Endothelial cell of hepatic sinusoid (primary cell): ENCODE measurements around the gene UPK3BL2.
"Not testable (repeated sequence)": the region's sequence is repeated elsewhere in the genome, so short reads cannot be mapped to it uniquely, and the experiment has no call there.

ENCODE experiments used
- in situ Hi-C: cut with HindIII; loops from 2 replicates; pipeline ENCODE4 v1.10.0; 2017; ENCODE audit warnings: low sequenced_read_pairs

UPK3BL2 gene

DNA sequence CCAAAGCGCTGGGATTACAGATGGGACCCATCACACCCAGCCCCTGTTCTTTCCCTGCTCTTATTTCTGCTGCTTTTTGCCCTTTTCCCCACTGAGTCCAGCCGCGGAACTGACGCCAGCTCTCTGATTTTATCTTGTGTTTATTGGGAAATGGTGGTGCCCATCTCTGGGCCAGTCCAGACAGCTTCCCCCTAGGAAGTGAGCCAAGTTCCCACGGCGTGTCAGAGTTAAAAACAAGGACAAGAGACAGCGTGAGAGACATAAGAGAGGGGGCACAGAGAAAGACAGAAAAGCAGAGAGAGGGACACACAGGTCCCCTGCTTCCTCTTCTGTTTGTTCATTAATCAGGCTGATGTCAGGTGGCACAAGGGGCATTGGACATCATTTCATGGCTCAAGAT lies 11.9 kb downstream of the UPK3BL2 start:
- in situ Hi-C loops = not testable (repeated sequence)

DNA sequence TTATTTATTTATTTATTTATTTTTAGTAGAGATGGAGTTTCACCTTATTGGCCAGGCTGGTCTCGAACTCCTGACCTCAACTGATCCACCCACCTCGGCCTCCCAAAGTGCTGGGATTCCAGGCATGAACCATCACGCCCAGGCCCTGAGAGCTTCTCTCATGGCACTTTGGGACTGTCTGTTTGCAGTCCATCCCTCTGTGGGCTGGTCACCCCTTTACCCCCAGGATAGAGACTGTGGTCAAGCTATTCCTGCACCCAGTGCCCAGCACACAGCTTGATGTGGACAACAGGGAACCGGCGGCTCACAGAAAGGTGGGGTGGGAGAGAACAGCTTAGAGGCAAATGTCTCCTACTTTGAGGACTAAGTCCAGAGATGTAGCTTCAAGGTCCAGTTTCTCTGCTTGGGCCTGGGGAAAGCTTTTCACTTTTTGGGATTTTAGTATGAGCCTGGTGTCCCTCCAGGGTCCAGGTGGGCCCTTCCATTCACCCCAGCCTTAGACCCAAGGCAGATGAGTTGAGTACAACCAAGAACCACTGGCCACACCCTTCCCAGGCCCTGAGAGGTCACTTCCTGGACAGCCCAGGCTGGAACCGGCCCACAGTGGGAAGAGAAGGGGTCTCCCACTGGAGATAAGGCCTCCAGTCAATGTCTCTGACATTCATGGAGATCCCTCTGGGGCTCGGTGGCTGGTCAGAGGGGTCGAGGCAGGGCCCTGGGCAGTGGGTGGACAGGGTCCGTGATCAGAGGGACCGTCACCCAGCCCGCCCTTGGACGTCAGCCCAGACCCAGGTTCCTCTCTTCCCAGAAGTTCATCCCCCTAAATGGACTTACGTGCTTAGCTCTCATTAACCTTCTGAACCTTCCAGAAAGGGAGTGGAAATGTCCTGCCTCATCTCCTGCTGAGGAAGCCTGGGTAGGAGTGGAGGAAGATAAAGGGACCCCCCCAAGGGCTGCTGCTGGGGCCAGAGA lies 15.4 kb downstream of the UPK3BL2 start:
- in situ Hi-C loops = not testable (repeated sequence)

DNA sequence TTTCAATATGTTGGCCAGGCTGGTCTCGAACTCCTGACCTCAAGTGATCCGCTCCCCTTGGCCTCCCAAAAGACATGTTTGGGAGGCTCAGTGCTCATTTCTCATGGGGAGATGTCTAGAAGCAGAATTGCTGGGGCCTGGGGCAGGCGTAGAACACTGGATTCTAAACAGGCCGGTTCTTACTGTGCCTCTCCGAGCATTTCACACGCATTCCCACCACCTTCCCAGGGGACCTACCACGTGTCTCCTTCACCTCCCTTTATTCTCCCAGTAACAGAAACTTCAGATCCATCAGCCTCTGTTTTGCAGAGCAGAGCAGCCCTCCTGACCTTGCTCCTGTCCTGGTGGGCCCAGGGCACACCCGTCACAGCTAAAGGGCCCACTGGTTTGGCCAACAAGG lies 16.3 kb downstream of the UPK3BL2 start:
- in situ Hi-C loops = not testable (repeated sequence)

DNA sequence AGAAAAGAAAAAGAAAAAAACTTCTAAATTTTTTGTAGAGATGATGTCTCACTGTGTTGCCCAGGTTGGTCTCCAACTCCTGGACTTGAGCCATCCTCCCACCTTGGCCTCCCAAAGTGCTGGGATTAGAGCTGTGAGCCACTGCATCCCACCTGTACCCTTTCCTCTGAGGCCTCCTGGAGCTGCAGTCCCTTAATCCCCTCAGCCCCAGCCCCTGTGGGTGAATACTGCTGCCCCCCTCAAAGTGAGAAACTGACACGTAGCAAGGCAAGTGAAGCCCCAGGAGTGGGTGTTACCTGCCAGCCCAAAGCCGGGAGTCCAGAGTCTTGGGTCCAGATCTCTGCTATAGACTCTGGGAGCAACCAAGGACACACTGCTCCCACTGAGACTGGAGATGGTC lies 18.7 kb downstream of the UPK3BL2 start:
- in situ Hi-C loops = not testable (repeated sequence)

DNA sequence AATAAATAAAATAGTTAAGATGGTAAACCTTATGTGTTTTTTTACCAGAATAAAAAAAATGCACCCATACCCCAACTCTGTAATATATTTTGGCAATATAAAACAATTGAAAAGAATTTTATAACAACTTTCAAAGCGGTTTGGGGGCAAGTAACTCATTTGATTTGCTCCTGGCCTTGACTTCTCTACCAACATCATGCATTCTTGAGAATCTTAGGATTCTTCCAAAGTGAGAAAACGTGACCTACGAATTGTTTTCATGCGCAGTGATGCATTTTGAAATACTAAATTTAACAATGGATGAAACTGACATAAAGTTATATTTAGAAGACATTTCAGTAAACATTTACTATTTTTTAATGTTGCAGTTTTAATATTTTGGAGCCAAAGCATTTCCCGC lies 22.7 kb downstream of the UPK3BL2 start:
- in situ Hi-C loops = not testable (repeated sequence)

DNA sequence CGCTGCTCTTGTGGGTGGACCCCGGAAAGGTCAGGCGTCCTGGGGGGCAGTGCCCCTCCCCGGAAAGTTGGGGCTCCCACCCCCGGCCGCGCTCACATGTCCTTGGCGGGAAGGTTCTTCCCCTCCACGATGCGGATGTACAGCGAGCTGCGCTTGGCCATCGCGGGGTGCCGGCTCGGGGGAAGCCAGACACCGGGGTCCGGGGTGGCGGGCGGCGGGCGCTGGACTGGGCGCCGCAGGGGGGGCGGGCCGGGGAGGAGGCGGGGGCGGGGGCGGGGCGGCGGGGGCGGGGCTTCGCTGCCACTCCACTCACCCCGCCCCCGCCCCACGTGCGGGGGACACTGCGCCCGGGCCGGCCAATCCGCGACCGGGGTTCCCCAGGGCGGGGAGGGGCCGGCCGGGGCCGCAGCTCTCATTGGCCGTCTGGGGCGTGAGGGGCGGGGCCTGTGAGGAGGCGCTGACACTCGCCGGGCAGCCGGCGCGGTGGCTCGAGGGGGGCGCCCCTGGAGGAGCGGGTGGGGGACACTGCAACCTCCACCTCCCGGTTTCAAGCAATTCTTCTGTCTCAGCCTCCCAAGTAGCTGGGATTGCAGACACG lies 25.8 kb downstream of the UPK3BL2 start, which contains the start of gene RASA4B:
TSS of gene RASA4B (minus strand) at position 228 of the 598 bp plus-strand sequence. CDS start at position 161, 67 bp downstream.
- in situ Hi-C loops = not testable (repeated sequence)

DNA sequence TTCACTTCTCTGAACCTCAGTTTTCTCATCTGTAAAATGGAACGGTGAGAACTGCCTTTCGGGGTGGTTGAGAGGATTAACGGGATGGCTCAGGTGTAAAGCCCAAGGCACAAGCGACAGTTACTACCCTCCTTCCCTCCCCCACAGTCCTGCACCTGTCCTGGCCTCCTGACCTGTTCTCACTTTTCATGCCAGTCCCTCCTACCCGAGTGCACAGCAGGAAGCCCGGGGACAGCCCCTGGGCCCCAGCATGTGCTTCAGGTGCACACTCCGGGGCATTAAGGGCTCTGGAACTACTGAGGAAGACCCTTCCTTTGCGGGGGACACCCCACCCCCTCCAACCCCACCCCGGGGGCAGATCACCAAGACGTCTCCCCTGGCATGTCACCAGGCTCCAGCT lies 26.5 kb downstream of the UPK3BL2 start:
- in situ Hi-C loops = not testable (repeated sequence)

DNA sequence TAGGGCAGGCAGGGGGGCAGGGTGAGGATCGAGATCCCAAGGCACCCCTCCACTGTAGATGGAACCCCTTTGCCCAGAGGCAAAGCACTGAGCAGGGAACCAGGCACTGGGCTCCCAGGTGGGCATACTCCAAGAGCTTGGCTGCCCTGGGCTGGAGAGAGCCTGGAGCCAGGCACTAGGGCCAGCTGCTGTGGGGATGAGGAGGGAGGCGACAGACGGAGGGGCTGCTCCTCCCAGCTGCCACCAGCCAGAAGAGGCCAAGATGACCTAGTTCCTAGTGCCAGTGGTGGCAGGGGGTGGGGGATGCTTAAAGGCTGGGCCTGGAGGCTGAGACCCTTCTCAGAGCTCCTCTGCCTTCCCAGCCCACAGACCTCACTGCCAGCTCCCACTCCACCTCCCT lies 27.6 kb downstream of the UPK3BL2 start:
- in situ Hi-C loops = not testable (repeated sequence)

DNA sequence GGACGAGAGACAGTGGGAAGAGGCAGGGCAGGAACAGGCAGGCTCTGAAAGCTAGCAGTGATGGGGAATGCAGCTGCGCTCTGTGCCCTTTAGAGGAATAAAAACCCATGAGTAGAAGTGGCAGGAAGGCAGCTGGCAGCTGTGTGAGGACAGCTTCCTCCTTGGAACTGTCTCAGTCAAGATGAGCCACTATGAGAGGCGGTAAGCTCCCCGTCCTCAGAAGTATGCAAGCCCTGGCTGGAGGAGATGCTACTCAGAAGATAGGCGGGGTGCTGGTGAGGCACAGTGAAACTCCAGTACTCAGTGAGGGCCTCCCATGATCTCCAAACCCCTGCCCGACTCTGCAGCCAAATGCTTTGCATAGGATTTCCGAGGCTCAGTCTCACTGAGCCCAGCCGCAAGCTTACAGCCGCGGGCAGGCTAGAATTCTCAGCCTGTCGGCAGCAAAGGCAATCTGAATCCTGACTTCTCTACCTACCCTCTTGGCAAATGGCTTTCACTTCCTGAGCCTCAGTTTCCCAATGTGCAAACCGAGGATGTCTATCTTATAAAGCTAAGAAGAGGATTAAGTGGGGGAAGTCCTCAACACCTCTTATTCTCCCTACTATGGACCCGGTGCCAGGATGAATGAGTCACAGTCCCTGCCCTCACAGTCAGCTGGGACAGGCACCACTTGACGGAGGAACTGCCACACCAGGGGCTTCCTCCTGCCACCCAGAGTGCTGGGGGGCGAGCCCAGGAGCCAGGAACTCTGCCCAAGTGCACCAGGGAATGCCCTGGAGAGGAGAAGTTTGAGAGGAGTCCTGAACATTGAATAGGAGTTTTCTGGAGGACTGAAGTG lies 28.4 kb downstream of the UPK3BL2 start:
- in situ Hi-C loops = not testable (repeated sequence)

DNA sequence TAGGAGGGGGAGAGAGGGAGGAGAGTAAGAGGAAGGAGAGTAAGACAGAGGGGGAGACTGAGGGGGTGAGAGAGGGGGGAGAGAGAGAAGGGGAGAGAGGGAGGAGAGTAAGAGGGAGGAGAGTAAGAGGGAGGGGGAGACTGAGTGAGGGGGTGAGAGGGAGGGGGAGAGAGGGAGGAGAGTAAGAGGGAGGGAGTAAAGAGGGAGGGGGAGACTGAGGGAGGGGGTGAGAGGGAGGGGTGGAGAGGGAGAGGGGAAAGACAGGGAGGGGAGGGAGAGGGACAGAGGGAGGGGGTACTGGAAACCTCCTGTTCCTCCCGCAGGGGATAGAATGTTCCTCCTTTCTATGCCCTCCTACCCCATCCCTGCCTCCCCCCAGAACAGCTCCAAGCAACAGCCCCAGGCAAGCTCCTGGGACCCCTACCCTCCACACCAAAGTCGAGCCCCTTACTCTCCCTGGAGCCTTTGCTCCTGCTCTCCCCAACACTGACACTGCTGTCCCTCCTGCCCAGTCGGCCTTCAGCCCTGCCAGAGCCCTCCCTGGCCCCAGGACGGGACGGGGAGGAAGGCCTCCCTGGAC lies 30.8 kb downstream of the UPK3BL2 start:
- in situ Hi-C loops = not testable (repeated sequence)

DNA sequence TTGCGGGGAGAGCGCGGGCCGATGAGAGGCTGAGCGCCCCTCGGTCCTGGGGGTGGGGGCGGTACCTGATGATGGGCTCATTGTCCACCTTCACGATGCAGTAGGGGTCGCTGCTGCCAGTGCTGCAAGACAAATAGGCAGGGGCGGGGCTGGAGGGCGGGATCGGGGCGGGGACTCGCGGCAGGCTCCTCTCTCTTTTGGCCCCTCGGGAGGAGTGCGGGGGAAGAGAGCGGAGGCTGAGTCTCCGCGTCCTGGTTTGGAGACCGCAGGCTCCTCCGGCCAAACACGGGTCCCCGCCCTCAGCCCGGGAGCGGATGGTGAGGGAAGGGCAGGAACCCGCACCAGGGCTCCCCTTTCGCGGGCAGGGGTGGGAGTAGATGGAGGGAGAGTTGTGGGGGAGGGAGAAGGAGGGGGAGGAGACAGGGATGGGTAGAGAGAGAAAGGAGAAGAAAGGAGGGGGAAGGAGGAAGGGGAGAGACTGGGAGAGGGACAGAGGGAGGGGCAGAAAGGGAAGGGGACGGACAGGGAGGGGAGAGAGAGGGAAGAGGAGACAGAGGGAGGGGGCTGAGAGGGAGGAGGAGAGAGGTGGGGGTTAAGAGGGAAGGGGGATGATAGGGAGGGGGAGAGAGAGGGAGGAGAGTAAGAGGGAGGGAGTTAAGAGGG lies 31.5 kb downstream of the UPK3BL2 start:
- in situ Hi-C loops = not testable (repeated sequence)

DNA sequence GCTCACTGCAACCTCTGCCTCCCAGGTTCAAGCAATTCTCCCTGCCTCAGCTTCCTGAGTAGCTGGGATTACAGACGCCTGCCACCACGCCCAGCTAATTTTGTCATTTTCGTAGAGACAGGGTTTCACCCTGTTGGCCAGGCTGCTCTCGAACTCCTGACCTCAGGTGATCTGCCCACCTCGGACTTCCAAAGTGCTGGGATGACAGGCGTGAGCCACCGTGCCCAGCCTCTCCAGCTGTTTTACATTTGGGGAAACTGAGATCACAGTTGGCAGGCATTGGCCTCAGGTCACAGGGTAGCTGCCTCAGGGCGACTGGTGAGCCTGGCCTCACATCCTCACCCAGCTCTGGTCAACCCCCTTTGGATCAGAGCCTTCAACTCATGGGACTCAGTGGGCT lies 32.9 kb downstream of the UPK3BL2 start:
- in situ Hi-C loops = not testable (repeated sequence)

DNA sequence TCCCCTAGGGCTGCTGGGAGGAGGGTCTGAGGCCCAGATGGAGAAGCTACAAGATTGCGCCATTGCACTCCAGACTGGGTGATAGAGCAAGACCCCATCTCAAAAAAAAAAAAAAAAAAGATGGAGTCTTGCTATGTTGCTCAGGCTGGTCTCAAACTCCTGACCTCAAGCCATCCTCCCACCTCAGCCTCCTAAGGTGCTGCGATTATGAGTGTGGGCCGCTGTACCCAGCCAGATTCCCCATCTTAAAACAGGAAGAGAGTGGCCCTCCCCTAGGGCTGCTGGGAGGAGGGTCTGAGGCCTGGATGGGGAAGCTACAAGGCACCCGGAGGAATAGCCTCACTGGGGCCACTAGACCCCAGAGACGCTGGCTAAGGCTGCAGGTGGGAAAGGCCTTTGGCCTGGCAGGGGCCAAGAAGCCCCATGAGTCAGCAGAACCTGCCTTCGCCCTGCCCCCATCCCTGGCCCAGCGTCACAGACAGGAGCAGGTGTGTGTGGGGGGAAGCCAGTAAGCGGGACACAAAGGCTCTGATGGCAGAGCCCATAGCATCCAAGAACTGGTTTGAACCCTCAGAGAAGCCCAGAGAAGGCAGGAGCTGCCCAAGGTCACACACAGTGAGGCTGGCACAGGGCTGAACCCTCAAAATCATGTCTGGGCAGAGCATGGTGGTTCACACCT lies 35.9 kb downstream of the UPK3BL2 start:
- in situ Hi-C loops = not testable (repeated sequence)

DNA sequence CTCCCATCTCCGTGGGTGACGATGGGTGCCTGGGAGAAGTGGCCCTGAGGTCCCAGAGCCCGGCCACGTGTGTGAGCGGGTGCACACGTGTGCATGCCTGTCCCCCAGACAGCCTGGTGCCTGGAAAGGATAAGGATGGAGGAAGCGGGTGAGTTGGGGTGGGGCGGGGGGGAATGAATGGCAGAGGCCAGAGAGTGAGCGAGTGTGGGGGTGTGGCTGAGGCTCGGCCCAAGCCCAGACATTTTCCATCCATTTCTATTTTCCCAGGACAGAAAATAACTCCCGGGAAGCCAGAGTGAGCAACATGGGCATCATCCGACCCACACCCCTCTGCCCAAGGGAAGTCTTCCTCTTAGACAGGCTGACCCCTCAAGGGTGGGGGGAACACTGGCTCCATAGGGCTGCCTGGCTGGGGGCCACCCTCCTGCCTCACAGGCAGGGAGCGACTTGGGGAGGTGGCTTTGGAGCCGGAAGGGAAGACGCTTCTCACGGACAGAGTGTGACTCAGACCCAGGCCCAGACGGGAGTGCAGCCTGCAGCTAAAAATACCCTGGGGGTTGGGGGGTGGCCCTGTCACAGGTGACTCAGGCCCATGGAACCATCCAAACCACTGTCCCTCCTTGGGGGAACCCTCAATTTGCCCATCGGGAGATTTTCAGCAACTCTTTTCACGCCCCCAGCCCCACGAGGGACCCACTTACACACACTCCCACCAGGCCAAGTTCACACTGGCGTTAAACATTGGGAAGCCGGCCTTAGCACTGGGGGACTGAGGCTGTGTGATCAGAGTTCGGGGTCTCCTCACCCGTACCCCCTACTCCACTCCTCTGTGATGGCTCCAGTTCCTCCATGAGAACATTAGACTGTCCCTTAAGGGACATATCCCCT lies 38.0 kb downstream of the UPK3BL2 start:
- in situ Hi-C loops = not testable (repeated sequence)

DNA sequence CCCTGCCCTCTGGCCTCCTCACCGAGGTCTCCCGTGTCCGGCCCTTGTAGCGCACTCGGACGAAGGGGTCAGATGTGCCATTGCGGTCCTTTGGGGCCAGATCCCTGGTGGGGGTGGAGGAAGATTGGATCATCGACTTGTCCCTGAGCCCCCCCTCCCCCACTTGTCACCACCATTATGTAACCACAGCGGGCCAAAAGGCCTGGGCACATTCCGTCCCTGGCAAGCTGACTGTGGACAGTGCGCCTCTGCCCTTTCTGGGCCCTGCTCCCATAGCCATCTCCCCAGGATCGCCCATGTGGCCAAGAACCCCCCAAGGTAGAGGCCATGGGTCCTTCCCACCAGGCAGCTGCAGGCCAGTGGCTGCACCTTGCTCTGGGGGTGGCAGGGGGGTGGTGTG lies 40.4 kb downstream of the UPK3BL2 start:
- in situ Hi-C loops = not testable (repeated sequence)

DNA sequence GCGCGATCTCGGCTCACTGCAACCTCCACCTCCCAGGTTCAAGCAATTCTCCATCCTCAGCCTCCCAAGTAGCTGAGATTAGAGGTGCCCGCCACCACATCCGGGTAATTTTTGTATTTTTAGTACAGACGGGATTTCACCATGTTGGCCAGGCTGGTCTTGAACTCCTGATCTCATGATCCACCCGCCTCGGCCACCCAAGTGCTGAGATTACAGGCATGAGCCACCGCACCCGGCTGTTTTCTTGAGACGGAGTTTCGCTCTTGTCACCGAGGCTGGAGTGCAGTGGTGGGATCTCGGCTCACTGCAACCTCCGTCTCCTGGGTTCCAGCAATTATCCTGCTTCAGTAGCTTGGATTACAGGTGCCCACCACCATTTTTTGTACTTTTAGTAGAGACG lies 45.2 kb downstream of the UPK3BL2 start:
- in situ Hi-C loops = not testable (repeated sequence)

DNA sequence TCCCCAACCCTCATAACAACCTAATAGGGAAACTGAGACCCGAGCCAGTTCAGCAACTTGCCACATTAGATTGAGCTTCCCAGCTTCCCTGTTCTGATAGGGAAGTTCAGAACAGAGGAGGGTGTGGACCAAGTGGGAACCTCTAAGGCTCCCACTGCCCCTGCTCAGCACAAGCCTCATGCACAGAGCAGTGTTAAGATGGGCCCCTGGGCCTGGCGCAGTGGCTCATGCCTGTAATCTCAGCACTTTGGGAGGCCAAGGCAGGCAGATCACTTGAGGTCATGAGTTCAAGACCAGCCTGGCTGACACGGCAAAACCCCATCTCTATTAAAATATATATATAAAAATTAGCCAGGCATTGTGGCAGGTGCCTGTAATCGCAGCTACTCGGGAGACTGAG lies 46.2 kb downstream of the UPK3BL2 start:
- in situ Hi-C loops = not testable (repeated sequence)

DNA sequence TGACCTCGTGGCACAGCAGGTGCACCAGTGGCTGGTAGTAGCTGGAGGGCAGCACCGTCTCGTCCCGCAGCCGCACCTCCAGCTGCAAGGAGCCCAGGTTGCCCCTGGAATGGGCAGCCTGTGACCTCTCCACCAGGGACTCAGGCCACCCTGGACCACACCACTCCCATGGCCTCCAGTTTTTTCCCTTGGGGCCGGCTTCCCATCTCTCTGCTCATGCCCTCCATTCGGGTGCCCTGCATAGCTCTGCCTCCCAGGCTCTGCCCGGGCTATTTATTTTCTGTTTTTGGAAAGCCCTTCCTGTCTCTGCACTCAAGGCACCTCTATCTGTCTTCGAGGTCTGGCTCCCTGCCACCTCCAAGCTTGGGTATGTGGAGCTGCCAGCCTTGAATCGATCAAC lies 46.6 kb downstream of the UPK3BL2 start:
- in situ Hi-C loops = not testable (repeated sequence)
